Dedifferentiated amniotic fluid mesenchymal stem cell (primary cell): ENCODE data around the gene HIVEP1.

ENCODE experiments used
- DNase-seq: peaks from one replicate; pipeline ENCODE4 v3.0.0-alpha.2; 2016; ENCODE audit errors: extremely low spot score

Gene HIVEP1

DNA sequence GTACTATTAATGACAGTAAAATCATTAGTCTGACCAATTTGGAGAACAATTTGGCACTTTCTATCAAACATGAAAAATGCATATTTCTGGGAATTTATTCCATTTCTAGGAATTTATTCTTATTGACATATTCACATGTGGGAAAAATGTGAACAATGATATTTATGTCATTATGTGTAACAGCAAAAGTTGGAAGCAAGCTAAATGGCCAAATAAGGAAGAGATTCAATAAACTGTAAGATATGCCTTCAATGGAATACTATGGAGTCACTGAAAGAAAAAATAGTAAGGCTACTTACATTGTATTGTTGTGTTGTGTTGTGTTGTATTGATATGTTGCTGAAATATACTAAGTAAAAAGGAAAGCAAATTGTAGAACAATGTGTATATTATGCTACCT, 177.5 kb downstream of the HIVEP1 start:
- no peak for DNase-seq

DNA sequence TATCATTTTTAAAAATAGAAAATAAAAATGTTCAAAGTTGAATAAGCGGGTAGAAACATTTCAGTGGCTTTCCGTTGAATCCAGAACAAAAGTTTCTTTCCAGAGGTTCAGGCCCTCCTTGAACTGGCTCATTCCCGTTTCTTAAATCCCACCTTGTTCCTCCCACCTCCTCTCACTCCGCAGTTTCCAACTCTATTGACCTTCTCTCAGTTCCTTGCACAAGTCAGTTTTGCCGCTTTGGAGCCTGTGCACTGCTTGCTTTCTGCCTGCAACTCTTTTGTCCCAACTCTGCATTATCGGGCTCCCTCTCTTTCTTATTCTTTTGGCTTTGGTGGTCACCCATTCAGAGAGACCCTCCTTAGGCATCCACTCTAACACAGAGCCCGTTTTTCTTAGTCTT, 178.1 kb downstream of the HIVEP1 start:
- no peak for DNase-seq

- no peak for DNase-seq
Observed at GRCh38 chr6:12196326-12196936, 184.3 kb downstream of the HIVEP1 start.

DNA sequence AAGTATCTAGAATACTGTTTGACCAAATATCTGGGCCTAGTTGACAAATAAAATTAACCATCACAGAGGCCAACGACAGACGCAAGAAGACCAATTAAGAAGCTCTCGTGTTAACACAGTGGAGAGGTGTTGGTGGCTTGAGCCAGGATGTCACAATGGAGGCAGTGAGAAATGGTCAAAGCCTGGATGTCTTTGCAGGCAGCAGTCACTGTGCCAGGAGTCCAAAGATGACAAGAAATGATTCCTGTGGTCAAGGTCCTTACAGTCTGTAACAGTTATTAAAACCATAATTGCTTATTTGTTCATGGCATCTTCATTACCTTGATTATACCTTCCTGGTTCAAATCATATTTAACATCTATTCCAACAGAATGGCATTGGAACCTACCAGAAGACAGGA, 186.7 kb downstream of the HIVEP1 start:
- no peak for DNase-seq

GRCh38 chr6:12200015-12200564, 188.0 kb downstream of the HIVEP1 start:
- no peak for DNase-seq

DNA sequence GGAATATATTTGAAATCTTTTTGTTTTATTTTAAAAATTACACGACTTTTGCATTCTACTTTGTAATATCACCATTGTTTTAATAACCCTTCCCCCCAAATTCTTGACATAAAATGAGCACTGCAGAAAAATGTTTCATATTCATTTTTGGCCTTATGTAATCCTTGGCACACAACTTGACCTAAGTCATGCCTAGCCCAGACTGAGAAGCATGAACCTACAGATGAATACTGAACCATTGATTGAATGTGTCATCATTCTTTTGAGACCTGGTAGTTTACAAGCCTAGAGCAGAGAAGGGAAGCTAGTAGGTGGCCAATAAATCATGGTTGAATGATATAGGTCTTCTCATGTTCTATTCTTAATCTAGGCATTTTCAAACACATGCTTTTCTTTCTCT, 188.6 kb downstream of the HIVEP1 start:
- DNase-seq: no peak

- no peak for DNase-seq
Observed at GRCh38 chr6:12203001-12203400, 190.9 kb downstream of the HIVEP1 start.

GRCh38 chr6:12208190-12208589, 196.1 kb downstream of the HIVEP1 start:
- no peak for DNase-seq

DNA sequence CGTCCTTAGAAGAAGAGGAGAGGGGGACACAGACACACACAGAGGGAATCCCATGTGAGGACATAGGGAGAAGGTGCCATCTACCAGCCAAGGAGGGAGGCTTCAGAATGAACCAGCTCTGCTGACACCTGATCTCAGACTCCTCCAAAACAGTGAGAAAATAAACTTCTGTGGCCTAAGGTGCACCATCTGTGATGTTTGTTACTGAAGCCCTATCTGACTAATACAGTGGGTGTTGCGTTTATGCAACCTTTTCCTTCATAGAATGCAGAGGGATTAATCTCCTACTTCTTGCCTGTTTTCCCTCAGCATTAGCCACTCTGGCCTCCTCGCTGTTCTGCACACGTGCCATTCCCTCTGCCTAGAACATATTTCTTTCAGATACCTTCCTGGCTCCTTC, 196.6 kb downstream of the HIVEP1 start:
- no peak for DNase-seq
